ENCODE results near the gene MRPL48.

Gene MRPL48

DNA sequence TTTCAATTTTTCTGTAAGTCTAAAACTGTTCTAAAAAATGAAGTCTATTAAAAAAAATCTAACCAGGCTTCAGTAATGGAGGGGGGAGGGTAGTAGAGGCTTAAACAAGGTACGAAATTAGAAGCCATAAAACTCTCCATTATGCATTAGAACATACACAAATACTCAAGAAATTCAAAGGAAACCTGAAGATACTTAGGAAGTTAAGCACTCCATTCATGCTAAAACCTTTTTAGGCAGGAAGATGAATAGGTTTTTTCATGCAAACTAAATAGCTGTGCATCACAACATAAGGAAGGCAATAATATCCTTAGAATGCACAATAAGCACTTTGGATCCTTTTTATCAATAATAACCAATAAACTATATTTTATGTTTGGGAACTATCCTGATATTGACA lies 29.2 kb upstream of the MRPL48 start:
- in situ Hi-C loops (cut with HindIII; ENCODE audit: low sequenced_read_pairs): no loop called here
- H3K4me3 ChIP-seq (ENCODE audit: low read depth, low read length): peak overlapping the region; percentile 88
- TF ChIP-seq, protein P1, sequence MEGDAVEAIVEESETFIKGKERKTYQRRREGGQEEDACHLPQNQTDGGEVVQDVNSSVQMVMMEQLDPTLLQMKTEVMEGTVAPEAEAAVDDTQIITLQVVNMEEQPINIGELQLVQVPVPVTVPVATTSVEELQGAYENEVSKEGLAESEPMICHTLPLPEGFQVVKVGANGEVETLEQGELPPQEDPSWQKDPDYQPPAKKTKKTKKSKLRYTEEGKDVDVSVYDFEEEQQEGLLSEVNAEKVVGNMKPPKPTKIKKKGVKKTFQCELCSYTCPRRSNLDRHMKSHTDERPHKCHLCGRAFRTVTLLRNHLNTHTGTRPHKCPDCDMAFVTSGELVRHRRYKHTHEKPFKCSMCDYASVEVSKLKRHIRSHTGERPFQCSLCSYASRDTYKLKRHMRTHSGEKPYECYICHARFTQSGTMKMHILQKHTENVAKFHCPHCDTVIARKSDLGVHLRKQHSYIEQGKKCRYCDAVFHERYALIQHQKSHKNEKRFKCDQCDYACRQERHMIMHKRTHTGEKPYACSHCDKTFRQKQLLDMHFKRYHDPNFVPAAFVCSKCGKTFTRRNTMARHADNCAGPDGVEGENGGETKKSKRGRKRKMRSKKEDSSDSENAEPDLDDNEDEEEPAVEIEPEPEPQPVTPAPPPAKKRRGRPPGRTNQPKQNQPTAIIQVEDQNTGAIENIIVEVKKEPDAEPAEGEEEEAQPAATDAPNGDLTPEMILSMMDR (IDR thresholded peaks at IDR 0.05; ENCODE audit: low read depth, low read length, missing control alignments): no peak
- no peak for DNase-seq (ENCODE audit: low read depth)

DNA sequence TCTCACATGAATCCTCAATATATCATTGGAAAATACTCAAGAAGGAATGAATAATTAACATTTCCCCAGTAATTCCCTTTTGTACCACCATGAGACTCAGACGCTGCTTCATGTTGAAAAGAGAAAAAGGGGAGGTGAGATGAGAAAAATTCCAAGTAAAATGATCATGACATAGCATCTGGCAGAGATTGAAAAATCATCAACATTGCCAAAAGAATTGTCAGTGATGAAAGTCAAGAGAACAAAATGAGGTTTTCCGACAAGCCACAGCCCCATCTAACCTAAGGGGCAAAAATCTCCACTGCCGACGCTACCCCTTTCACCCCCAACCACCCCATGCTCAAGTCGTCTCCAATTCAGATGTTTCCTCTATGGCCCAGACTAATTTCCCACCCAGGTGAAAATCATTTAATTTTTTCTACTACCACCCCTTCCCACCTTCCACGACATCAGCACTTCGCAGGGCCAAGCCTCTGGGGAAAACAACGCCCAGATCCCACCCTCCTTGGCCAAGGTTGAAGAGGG lies 28.0 kb upstream of the MRPL48 start:
- in situ Hi-C loops (cut with HindIII; ENCODE audit: low sequenced_read_pairs): no loop called here
- peak; percentile 18 for DNase-seq (ENCODE audit: low read depth)

DNA sequence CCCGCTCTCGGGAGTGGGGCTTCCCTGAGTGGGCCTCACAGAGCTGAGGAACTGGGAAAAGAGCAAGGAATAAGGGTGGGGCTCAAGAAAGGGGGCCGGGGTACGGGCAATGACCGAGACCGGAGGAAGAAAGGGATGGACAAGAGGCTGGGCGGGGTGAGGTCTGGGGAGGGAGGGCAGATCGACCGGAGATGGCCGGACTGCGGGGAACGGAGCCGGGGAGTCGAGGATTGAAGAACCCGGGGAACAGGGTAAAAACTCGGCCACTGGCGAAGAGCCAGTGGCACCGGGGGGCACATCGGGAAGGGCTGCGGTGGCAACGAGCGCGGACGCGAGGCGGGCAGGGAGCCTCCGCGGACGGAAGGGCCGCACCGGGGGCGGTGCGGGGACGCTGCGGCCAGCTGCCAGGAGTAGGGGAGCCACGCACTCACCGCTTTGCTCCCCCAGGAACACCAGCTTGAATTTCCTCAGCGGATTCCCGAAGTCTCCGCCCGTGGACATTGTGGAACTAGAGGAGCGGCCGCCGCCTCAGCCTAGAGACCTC lies 27.5 kb upstream of the MRPL48 start:
- TF ChIP-seq, protein P1 (IDR thresholded peaks at IDR 0.05; ENCODE audit: low read depth, low read length, missing control alignments): no peak
- peak overlapping the region; percentile 88 for H3K4me3 ChIP-seq (ENCODE audit: low read depth, low read length)
- in situ Hi-C loops (cut with HindIII; ENCODE audit: low sequenced_read_pairs): no loop called here
- no peak for DNase-seq (ENCODE audit: low read depth)

More for the DNA sequence above, 28.0 kb upstream of the MRPL48 start:
- TF ChIP-seq, protein P1 (IDR thresholded peaks at IDR 0.05; ENCODE audit: low read depth, low read length, missing control alignments): peak; percentile 32
- peak overlapping the region; percentile 88 for H3K4me3 ChIP-seq (ENCODE audit: low read depth, low read length)

DNA sequence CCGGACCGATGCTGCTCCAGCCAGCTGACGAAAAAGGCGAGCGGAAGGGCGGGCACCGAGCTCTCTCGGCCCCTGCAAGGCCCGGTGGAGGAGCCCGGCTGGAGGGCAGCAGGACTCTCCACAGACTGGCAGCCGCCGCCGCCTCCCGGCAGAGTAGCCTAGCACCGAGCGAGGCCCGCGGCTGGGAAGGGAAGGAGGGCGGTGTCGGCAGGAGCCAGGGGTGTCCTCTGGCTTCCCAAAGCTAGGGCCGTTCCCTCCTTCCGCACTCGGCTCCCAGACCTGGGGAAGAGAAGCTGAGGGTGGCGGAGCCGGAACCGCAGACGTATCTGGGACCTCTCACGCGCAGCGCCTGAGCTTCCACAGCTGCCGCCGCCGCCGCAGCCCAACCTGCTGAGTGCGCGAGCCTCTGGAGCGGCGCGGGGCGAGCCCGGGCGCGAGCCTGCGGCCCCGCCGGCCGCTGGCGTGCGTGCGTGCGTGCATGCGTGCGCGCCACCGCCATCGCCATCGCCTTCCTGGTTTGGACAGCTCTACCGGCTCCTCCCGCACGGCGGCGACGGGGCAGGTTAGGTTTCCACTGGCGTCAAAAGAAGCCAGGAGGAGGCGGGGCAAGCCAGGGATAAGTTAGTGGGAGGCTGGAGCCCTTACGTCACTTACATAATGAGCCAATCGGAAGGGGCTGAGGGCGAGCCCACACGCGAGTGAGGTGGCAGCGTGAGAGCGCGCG lies 26.8 kb upstream of the MRPL48 start, which contains the start of gene RAB6A:
TSS of gene RAB6A (minus strand) at position 396 of the 724 bp plus-strand sequence. CDS start 439 bp downstream, outside the sequence.
- peak; percentile 99 for DNase-seq (ENCODE audit: low read depth)
- TF ChIP-seq, protein P1 (IDR thresholded peaks at IDR 0.05; ENCODE audit: low read depth, low read length, missing control alignments): peak; percentile 29
- peak within 1 kb of the TSS; percentile 88 for H3K4me3 ChIP-seq (ENCODE audit: low read depth, low read length)
- in situ Hi-C loops (cut with HindIII; ENCODE audit: low sequenced_read_pairs): no loop called here

DNA sequence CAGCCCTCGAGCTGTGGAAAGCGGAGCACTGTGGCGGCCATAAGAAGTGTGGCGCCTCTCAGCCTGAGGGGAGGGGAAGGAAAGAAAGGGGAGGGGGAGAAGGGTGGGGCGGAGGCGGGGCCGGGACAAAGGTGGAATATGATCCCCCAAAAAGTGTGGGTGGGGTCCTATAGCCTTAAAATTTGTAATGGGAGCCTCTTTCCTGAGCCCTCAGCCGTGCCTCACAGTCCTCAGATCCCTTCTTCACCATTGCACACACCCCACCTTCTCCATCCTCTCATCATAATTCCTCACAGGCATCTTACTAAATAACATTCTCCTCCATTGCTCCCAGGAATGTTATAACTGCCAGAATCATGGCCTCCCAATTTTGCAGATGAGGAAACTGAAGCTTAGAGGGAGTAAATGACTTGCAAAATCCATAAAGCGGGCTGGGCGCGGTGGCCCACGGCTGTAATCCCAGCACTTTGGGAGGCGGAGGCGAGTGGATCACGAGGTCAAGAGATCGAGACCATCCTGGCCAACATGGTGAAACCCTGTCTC lies 26.2 kb upstream of the MRPL48 start:
- TF ChIP-seq, protein P1 (IDR thresholded peaks at IDR 0.05; ENCODE audit: low read depth, low read length, missing control alignments): no peak
- in situ Hi-C loops (cut with HindIII; ENCODE audit: low sequenced_read_pairs): no loop called here
- H3K4me3 ChIP-seq (ENCODE audit: low read depth, low read length): peak overlapping the region; percentile 23
- DNase-seq (ENCODE audit: low read depth): no peak

DNA sequence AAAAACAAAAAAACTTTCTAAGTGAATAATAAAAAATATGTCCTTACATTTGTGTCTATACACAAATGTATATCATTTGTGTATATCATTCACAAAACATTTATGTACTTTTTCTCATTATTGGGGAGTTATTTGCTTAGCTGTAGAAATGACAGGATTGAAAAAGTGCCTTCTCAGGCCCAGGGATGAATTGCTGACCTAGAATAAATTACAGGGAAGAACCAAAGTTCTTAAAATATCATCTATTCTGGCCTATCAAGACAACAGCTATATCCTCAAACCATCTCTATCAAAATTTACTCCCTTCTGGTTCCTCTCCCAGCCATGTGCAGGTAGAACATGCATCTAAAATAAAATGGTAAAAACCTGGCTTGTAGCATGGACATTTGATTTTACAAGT lies 24.9 kb upstream of the MRPL48 start:
- in situ Hi-C loops (cut with HindIII; ENCODE audit: low sequenced_read_pairs): no loop called here
- TF ChIP-seq, protein P1 (IDR thresholded peaks at IDR 0.05; ENCODE audit: low read depth, low read length, missing control alignments): no peak
- no peak for DNase-seq (ENCODE audit: low read depth)
- H3K4me3 ChIP-seq (ENCODE audit: low read depth, low read length): no peak overlapping the region
